GM19463 (cell line): Measurements from ENCODE around the gene CYB5R3.
"Not testable (repeated sequence)": the region's sequence is repeated elsewhere in the genome, so short reads cannot be mapped to it uniquely, and the experiment has no call there.

ENCODE experiments used
- ATAC-seq: cut with Tn5 transposase; IDR thresholded peaks from one replicate; pipeline ENCODE4 v1.9.1; 2021; ENCODE audit warnings: mild to moderate bottlenecking, moderate library complexity; ENCODE audit not compliant: unreplicated experiment

Gene CYB5R3

GRCh38 chr22:42679691-42680090 is 30.5 kb upstream of the CYB5R3 start:
- no peak for ATAC-seq

- ATAC-seq = no peak
These were observed 29.7 kb upstream of the CYB5R3 start for GRCh38 chr22:42678894-42679293.

- not testable (repeated sequence) for ATAC-seq
These were observed 28.7 kb upstream of the CYB5R3 start for GRCh38 chr22:42677936-42678335.

- ATAC-seq = no peak
These were observed 26.9 kb upstream of the CYB5R3 start for GRCh38 chr22:42676059-42676607.

- ATAC-seq = no peak
These were observed 24.8 kb upstream of the CYB5R3 start for GRCh38 chr22:42673898-42674401.

GRCh38 chr22:42673071-42673470 is 23.9 kb upstream of the CYB5R3 start:
- not testable (repeated sequence) for ATAC-seq

GRCh38 chr22:42670921-42671709 is 21.9 kb upstream of the CYB5R3 start:
- ATAC-seq = no peak

GRCh38 chr22:42670046-42670445 is 20.9 kb upstream of the CYB5R3 start:
- ATAC-seq = no peak

- not testable (repeated sequence) for ATAC-seq
These were observed 17.2 kb upstream of the CYB5R3 start for GRCh38 chr22:42666393-42666792.

- peak; percentile 49 for ATAC-seq
These were observed 16.0 kb upstream of the CYB5R3 start for GRCh38 chr22:42664976-42665831.

GRCh38 chr22:42661985-42662831 is 13.0 kb upstream of the CYB5R3 start:
- ATAC-seq = peak; percentile 49

GRCh38 chr22:42656578-42656977 is 7.4 kb upstream of the CYB5R3 start:
- no peak for ATAC-seq

GRCh38 chr22:42655693-42656092 is 6.5 kb upstream of the CYB5R3 start:
- no peak for ATAC-seq

GRCh38 chr22:42654436-42655073 is 5.4 kb upstream of the CYB5R3 start:
- ATAC-seq = no peak

- no peak for ATAC-seq
These were observed 4.8 kb upstream of the CYB5R3 start for GRCh38 chr22:42653999-42654398.

GRCh38 chr22:42651134-42651533 is 1.9 kb upstream of the CYB5R3 start:
- ATAC-seq = no peak

GRCh38 chr22:42648368-42649245 is 585 bp downstream of the CYB5R3 start:
- peak; percentile 50 for ATAC-seq

GRCh38 chr22:42648017-42648367 is 1.2 kb downstream of the CYB5R3 start:
- ATAC-seq = no peak
